Endothelial cell of umbilical vein (primary cell): Measurements from ENCODE around the gene FBXO11. TPM values are rescaled to one million over a fixed set of nuclear protein-coding genes. Genes with fewer than 3 reads are reported as not detected.

Source experiments
- BruUV-seq: library from RNA; stranded (reverse); fragments of 400-500 nt; replicated peaks from 2 replicates; lab custom pipeline; 2021; lab: Mats Ljungman, UMichigan
- CTCF ChIA-PET: fragments of 300-600, 350-600 bp; sonication (Branson Sonifier 250); formaldehyde crosslinking; loops from one replicate; lab custom pipeline; 2021; ENCODE audit warnings: antibody characterized with exemption, inconsistent platforms; lab: Charles Lee
- POLR2A ChIA-PET: fragments of 300-600, 350-600 bp; sonication (Branson Sonifier 250); formaldehyde crosslinking; loops from one replicate; lab custom pipeline; 2021; ENCODE audit warnings: antibody characterized with exemption, inconsistent platforms; lab: Charles Lee
- DNase-seq: peaks from one replicate; pipeline ENCODE4 v3.0.0-alpha.2; 2011; ENCODE audit warnings: low read depth, low spot score
- FAIRE-seq: peaks from 2 replicates; lab custom pipeline; 2011; peaks lifted over from hg19 to GRCh38; lab: Jason Lieb, UNC
- H2AFZ ChIP-seq: 2 replicates; pipeline ENCODE4 v1.6.0; 2012; ENCODE audit warnings: low read depth, low read length, control low read depth, inconsistent platforms
- H3K27ac ChIP-seq: 2 replicates; pipeline ENCODE4 v1.5.1; 2011; ENCODE audit warnings: low read depth, mild to moderate bottlenecking, control low read depth, low read length, moderate library complexity; ENCODE audit not compliant: insufficient read depth
- H3K27me3 ChIP-seq, 2 experiments: 2 replicates each; pipeline versions ENCODE4 v1.6.0 to v1.6.1; 2011; ENCODE audit warnings: low read length in 2 of 2, mixed read lengths in 1 of 2; ENCODE audit not compliant: control insufficient read depth in 2 of 2, insufficient read depth in 2 of 2
- H3K36me3 ChIP-seq, 2 experiments: 2 replicates in 1 of 2; 3 replicates in 1 of 2; pipeline ENCODE4 v1.5.1; 2011; ENCODE audit warnings: low read length in 2 of 2, mild to moderate bottlenecking in 1 of 2, moderate library complexity in 1 of 2; ENCODE audit not compliant: control insufficient read depth in 2 of 2, insufficient read depth in 2 of 2; ENCODE audit errors: extremely low read depth in 1 of 2
- H3K4me1 ChIP-seq: 3 replicates; pipeline ENCODE4 v1.5.1; 2011; ENCODE audit warnings: mild to moderate bottlenecking, low read length; ENCODE audit not compliant: control insufficient read depth, insufficient read depth; ENCODE audit errors: extremely low read depth
- H3K4me2 ChIP-seq: 2 replicates; pipeline ENCODE4 v1.6.1; 2011; ENCODE audit warnings: low read length, control low read depth, mixed read lengths; ENCODE audit not compliant: insufficient read depth
- H3K4me3 ChIP-seq, 3 experiments: fragments of 200-600 bp in 1 of 3; sonication (generic), shearing (Covaris generic) in 1 of 3; replicated peaks in 1 of 3; 2 replicates each; pipeline ENCODE4 v1.5.1; 2011 to 2016; ENCODE audit warnings: control low read depth in 3 of 3, low read length in 3 of 3, mild to moderate bottlenecking in 2 of 3, inconsistent platforms in 1 of 3, low read depth in 1 of 3, moderate library complexity in 1 of 3; ENCODE audit not compliant: insufficient read depth in 1 of 3
- H3K79me2 ChIP-seq: 2 replicates; pipeline ENCODE4 v1.6.0; 2012; ENCODE audit warnings: low read length, inconsistent platforms; ENCODE audit not compliant: control insufficient read depth, insufficient read depth
- H3K9ac ChIP-seq: replicated peaks from 2 replicates; pipeline ENCODE3; 2011; ENCODE audit warnings: low read length, control low read depth; ENCODE audit not compliant: insufficient read depth; ENCODE audit errors: extremely low read depth
- H3K9me1 ChIP-seq: replicated peaks from 3 replicates; pipeline ENCODE4 v1.6.0; 2011; ENCODE audit warnings: mild to moderate bottlenecking, low read length; ENCODE audit not compliant: control insufficient read depth, insufficient read depth; ENCODE audit errors: extremely low read depth
- H3K9me3 ChIP-seq: replicated peaks from 2 replicates; pipeline ENCODE4 v1.5.1; 2012; ENCODE audit warnings: low read length, inconsistent platforms; ENCODE audit not compliant: control insufficient read depth, insufficient read depth
- H4K20me1 ChIP-seq: replicated peaks from 2 replicates; pipeline ENCODE3; 2011; ENCODE audit warnings: mild to moderate bottlenecking, low read length; ENCODE audit not compliant: control insufficient read depth, insufficient read depth; ENCODE audit errors: extremely low read depth
- CTCF ChIP-seq, 2 donors: IDR thresholded peaks; 1 replicate in 1 of 2; 2 replicates in 1 of 2; pipeline ENCODE4 v1.5.1; 2011; ENCODE audit warnings: low read length in 2 of 2, mild to moderate bottlenecking in 2 of 2, moderate library complexity in 2 of 2, control low read depth in 1 of 2, inconsistent platforms in 1 of 2, low read depth in 1 of 2; ENCODE audit not compliant: insufficient read depth in 1 of 2; ENCODE audit errors: extremely low read depth in 1 of 2
- EZH2 ChIP-seq: IDR thresholded peaks from 2 replicates; pipeline ENCODE4 v1.6.1; 2012; ENCODE audit warnings: borderline replicate concordance, low read depth, mild to moderate bottlenecking, moderate library complexity, low read length, inconsistent platforms; ENCODE audit not compliant: severe bottlenecking
- FOS ChIP-seq: IDR thresholded peaks from 2 replicates; pipeline ENCODE4 v1.6.1; 2011; ENCODE audit warnings: mild to moderate bottlenecking, low read length, moderate library complexity, borderline replicate concordance; ENCODE audit not compliant: insufficient read depth
- GATA2 ChIP-seq: IDR thresholded peaks from 2 replicates; pipeline ENCODE4 v1.7.0; 2011; ENCODE audit warnings: low read depth, mild to moderate bottlenecking, moderate library complexity, mixed read lengths, low read length; ENCODE audit not compliant: insufficient read length, insufficient read depth
- JUN ChIP-seq: IDR thresholded peaks from 2 replicates; pipeline ENCODE4 v1.6.1; 2011; ENCODE audit warnings: borderline replicate concordance, low read depth; ENCODE audit not compliant: insufficient read length, insufficient read depth
- MAX ChIP-seq: IDR thresholded peaks from 2 replicates; pipeline ENCODE4 v1.6.1; 2011; ENCODE audit not compliant: insufficient read depth, insufficient read length
- MYC ChIP-seq: IDR thresholded peaks from one replicate; pipeline ENCODE4 v1.6.1; 2011; ENCODE audit warnings: mild to moderate bottlenecking, low read depth, low read length
- POLR2A ChIP-seq: IDR thresholded peaks from 2 replicates; pipeline ENCODE4 v1.6.1; 2012; ENCODE audit warnings: low read depth, mild to moderate bottlenecking, control low read depth, low read length
- POLR2AphosphoS5 ChIP-seq: IDR thresholded peaks from 2 replicates; pipeline ENCODE4 v1.6.1; 2012; ENCODE audit warnings: low read depth, mild to moderate bottlenecking, control low read depth, low read length, moderate library complexity; ENCODE audit not compliant: insufficient read depth
- dilution Hi-C: fragments of 300-500 bp; cut with MboI; formaldehyde crosslinking; loops from one replicate; pipeline ENCODE4 v1.15.0; 2019; ENCODE audit warnings: low sequenced_read_pairs; ENCODE audit not compliant: extremely low pct_ligation_motif_present
- intact Hi-C: fragments of 100-400 bp; cut with micrococcal nuclease; formaldehyde crosslinking; loops from one replicate; pipeline ENCODE4 v1.10.0; 2022
- polyA plus RNA-seq, 4 experiments: library from polyadenylated mRNA; depleted of rRNA in 3 of 4; stranded (reverse) in 3 of 4; unstranded in 1 of 4; fragments of >200 nt; gene quantifications; 2 replicates each; pipeline versions ENCODE4 v1.2.1 to v1.2.3, GENCODE V29; 2011 to 2012; ENCODE audit warnings: missing spikeins in 1 of 4
- total RNA-seq: library from RNA; stranded (reverse); gene quantifications from 2 replicates; pipeline ENCODE4 v1.2.3, GENCODE V29; 2021

Gene FBXO11
- total and polyA plus RNA-seq, 2 donors (not counting 3 experiments of a cell fraction or from before 2014, with no cell fraction given), result 23.4 to 59.6 TPM

- no peaks in the 10 kb centered on the region for H3K4me1 ChIP-seq
- peaks cover 27 to 51% of the 10 kb centered on the region in 2 experiments for H3K36me3 ChIP-seq
- peaks cover 9% of the 10 kb centered on the region for H3K79me2 ChIP-seq
- no peaks in the 10 kb centered on the region for H3K9me3 ChIP-seq
- BruUV-seq, result no TSS peak
- ChIA-PET CTCF (interaction anchor here (1.4 to 1.6 kb wide), 2 partner anchors 303 to 366 kb away, joined by 3 to 4 read pairs; no protein-coding TSS in a partner anchor), POLR2A (no interaction called here)
- H3K4me2 ChIP-seq, result no peak overlapping the region
- intact Hi-C loops (no loop called here), dilution Hi-C loops (no loop called here)
- no peak overlapping the region for H3K9ac ChIP-seq
- no peak for FAIRE-seq
- H3K4me3 ChIP-seq, result no peak overlapping the region
- no peak for TF ChIP-seq GATA2
- no peak for TF ChIP-seq MYC
- no peak for TF ChIP-seq EZH2
- no peak for TF ChIP-seq MAX
- no peak for TF ChIP-seq FOS
- TF ChIP-seq JUN, result no peak
- TF ChIP-seq POLR2A, result no peak
- no peak for TF ChIP-seq POLR2AphosphoS5
- no peak for TF ChIP-seq CTCF (IDR thresholded peaks at IDR 0.05; ENCODE audit: extremely low read depth in 1 of 2, insufficient read depth in 1 of 2, low read depth in 1 of 2, low read length in 2 of 2)
- peaks cover 8% of the 10 kb centered on the region for H4K20me1 ChIP-seq
- H3K27ac ChIP-seq, result no peak overlapping the region
- H3K27me3 ChIP-seq, result no peaks in the 10 kb centered on the region
- peak; percentile 13 for DNase-seq
- no peak overlapping the region for H2AFZ ChIP-seq
- no peaks in the 10 kb centered on the region for H3K9me1 ChIP-seq
Measured at GRCh38 chr2:47803363-47803762, 102.9 kb downstream of the FBXO11 start.
